ENCODE measurements around the gene LYPD4.

DNA sequence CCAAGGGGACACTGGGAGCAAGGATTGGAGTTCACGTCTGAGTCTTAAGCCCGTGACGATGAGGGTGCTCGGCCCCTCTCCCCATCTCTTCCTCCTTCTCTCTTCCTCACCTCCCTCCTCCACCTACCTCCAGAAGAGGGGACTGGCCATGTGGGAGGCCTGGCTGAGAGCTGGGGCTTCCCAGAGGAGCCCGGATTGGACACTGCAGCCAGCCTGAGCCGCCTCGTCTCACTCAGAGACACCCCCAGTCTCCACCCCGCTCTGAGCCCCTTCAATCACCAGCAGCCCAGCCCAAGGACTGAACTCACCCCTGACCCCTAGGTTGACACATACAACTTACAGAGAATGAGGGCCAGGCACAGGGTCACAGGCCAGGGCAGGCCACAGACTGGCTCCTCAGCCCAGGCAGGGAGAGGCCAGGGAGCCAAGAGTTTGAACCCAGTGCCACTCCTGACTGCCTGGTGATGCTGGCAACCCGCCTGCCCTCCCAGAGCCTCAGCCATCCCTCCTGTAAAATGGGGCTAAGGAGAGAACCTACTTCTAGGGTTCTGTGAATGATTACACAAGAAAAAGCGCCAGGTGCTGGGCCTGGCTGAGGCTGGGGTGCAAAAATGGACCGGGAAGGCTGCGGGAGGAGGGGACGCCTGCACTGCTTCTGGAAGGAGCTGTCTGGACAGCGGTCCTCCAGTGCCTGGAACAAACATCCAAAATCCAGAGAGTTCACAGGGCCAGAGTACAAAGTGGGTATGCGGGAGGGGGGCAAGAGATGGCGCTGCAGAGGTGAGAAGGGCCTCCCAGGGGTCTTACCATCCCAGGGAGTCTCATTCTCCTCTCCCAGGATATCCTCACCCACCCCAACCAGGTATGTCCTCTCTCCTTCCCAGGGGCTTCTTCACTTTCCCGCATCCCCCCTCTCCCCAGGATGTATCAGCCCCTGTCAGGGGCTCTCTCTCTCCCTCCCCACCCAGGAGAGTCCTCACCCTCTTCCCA lies 33.7 kb upstream of the LYPD4 start:
- no peak for TF ChIP-seq POLR2AphosphoS5 (IDR thresholded peaks at IDR 0.05)
- TF ChIP-seq, protein P1, sequence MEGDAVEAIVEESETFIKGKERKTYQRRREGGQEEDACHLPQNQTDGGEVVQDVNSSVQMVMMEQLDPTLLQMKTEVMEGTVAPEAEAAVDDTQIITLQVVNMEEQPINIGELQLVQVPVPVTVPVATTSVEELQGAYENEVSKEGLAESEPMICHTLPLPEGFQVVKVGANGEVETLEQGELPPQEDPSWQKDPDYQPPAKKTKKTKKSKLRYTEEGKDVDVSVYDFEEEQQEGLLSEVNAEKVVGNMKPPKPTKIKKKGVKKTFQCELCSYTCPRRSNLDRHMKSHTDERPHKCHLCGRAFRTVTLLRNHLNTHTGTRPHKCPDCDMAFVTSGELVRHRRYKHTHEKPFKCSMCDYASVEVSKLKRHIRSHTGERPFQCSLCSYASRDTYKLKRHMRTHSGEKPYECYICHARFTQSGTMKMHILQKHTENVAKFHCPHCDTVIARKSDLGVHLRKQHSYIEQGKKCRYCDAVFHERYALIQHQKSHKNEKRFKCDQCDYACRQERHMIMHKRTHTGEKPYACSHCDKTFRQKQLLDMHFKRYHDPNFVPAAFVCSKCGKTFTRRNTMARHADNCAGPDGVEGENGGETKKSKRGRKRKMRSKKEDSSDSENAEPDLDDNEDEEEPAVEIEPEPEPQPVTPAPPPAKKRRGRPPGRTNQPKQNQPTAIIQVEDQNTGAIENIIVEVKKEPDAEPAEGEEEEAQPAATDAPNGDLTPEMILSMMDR (IDR thresholded peaks at IDR 0.05): no peak
